ENCODE measurements around the gene CD200R1.
A peak's percentile ranks its signal among the peaks of the same experiment; 100 is the strongest.

CD200R1 gene

GRCh38 chr3:112974894-112975293 lies at the start of gene CD200R1:
Gene CD200R1, minus strand, starts transcription at chr3:112975103. Its CDS starts 246 bp downstream, at chr3:112974857.
- no peak for FAIRE-seq

- no peak for FAIRE-seq
Measured at GRCh38 chr3:113021471-113021870, 46.6 kb upstream of the CD200R1 start.

- FAIRE-seq, result peak; percentile 77
Measured at GRCh38 chr3:113019182-113020137, 44.6 kb upstream of the CD200R1 start.

- FAIRE-seq, result no peak
Measured at GRCh38 chr3:113018536-113019181, 43.8 kb upstream of the CD200R1 start.

GRCh38 chr3:113013593-113013992 lies 38.7 kb upstream of the CD200R1 start:
- no peak for FAIRE-seq

GRCh38 chr3:113008117-113008516 lies 33.2 kb upstream of the CD200R1 start:
- FAIRE-seq, result no peak

- no peak for FAIRE-seq
Measured at GRCh38 chr3:113006359-113007056, 31.6 kb upstream of the CD200R1 start.

GRCh38 chr3:113005611-113006010 lies 30.7 kb upstream of the CD200R1 start:
- FAIRE-seq, result no peak

- FAIRE-seq, result no peak
Measured at GRCh38 chr3:113002679-113003078, 27.8 kb upstream of the CD200R1 start.

- no peak for FAIRE-seq
Measured at GRCh38 chr3:113002037-113002436, 27.1 kb upstream of the CD200R1 start.

- FAIRE-seq, result peak; percentile 24
Measured at GRCh38 chr3:113000691-113001090, 25.8 kb upstream of the CD200R1 start.

- no peak for FAIRE-seq
Measured at GRCh38 chr3:112995800-112996199, 20.9 kb upstream of the CD200R1 start.

- peak; percentile 61 for FAIRE-seq
Measured at GRCh38 chr3:112990672-112991602, 16.0 kb upstream of the CD200R1 start, which contains the start of gene GTPBP8. Gene GTPBP8, plus strand, starts transcription at chr3:112990984. Its CDS starts 16 bp downstream, at chr3:112991000.

- FAIRE-seq, result no peak
Measured at GRCh38 chr3:112987710-112988334, 12.9 kb upstream of the CD200R1 start.

GRCh38 chr3:112984485-112984884 lies 9.6 kb upstream of the CD200R1 start:
- FAIRE-seq, result no peak

GRCh38 chr3:112982710-112983109 lies 7.8 kb upstream of the CD200R1 start:
- no peak for FAIRE-seq

GRCh38 chr3:112980080-112980479 lies 5.2 kb upstream of the CD200R1 start:
- FAIRE-seq, result no peak

GRCh38 chr3:112979244-112979832 lies 4.4 kb upstream of the CD200R1 start:
- FAIRE-seq, result peak; percentile 99

- no peak for FAIRE-seq
Measured at GRCh38 chr3:112976953-112977352, 2.0 kb upstream of the CD200R1 start.

- FAIRE-seq, result no peak
Measured at GRCh38 chr3:112976001-112976400, 1.1 kb upstream of the CD200R1 start.

- no peak for FAIRE-seq
Measured at GRCh38 chr3:112974178-112974517, 755 bp downstream of the CD200R1 start.
